ENCODE measurements around the gene XPC. TPM values are rescaled to one million over a fixed set of nuclear protein-coding genes. Genes with fewer than 3 reads are reported as not detected.

Gene XPC
- polyA plus RNA-seq, 1 of the 3 experiments (the other 2 are of a cell fraction): 50.0 TPM

- H3K27me3 ChIP-seq (ENCODE audit: insufficient read depth): no peaks in the 10 kb centered on the region
- H3K9ac ChIP-seq: no peak overlapping the region
- H3K9me3 ChIP-seq: no peaks in the 10 kb centered on the region
- H2AFZ ChIP-seq (ENCODE audit: low read depth): no peak overlapping the region
- H3K4me2 ChIP-seq: no peak overlapping the region
- H3K79me2 ChIP-seq (ENCODE audit: insufficient read depth): peaks cover 54% of the 10 kb centered on the region
- WGBS (ENCODE audit: low lambda C conversion rate): 84% methylated on average over 9 of the region's 9 CpGs
- no peaks in the 10 kb centered on the region for H4K20me1 ChIP-seq (ENCODE audit: insufficient read depth)
- no peaks in the 10 kb centered on the region for H3K9me2 ChIP-seq
- H3F3A ChIP-seq (replicated peaks; ENCODE audit: insufficient read depth): peaks cover 32% of the 10 kb centered on the region
- TF ChIP-seq TAF1 (IDR thresholded peaks at IDR 0.05; ENCODE audit: borderline replicate concordance, low read depth, low read length) (no peak), SMC3 (IDR thresholded peaks at IDR 0.05; ENCODE audit: low read depth, low read length) (no peak), JUND (IDR thresholded peaks at IDR 0.05) (no peak), MAX (IDR thresholded peaks at IDR 0.05; ENCODE audit: low read depth) (no peak), CHD2 (IDR thresholded peaks at IDR 0.05; ENCODE audit: low read length, partially characterized antibody) (no peak), EZH2phosphoT487 (IDR thresholded peaks at IDR 0.05; ENCODE audit: borderline replicate concordance, low read depth) (no peak), FOSL2 (IDR thresholded peaks at IDR 0.05; ENCODE audit: borderline replicate concordance, low read depth) (no peak), GATA2 (CRISPR knock-in tag; IDR thresholded peaks at IDR 0.05) (no peak), POLR2AphosphoS5 (IDR thresholded peaks at IDR 0.05; ENCODE audit: low read depth, low read length) (no peak), RFX5 (IDR thresholded peaks at IDR 0.05; ENCODE audit: low read length) (no peak), RCOR1 (IDR thresholded peaks at IDR 0.05; ENCODE audit: low read length) (no peak), NFIC (IDR thresholded peaks at IDR 0.05; ENCODE audit: borderline replicate concordance) (no peak), ELF1 (IDR thresholded peaks at IDR 0.05) (no peak), GABPA (IDR thresholded peaks at IDR 0.05; ENCODE audit: low read depth) (no peak), RAD21 (IDR thresholded peaks at IDR 0.05; ENCODE audit: low read length) (no peak), USF2 (IDR thresholded peaks at IDR 0.05; ENCODE audit: borderline replicate concordance, low read depth, low read length) (no peak), TEAD4 (IDR thresholded peaks at IDR 0.05; ENCODE audit: borderline replicate concordance, insufficient read depth) (no peak), YY1 (IDR thresholded peaks at IDR 0.05; ENCODE audit: low read depth) (no peak), SIN3A (IDR thresholded peaks at IDR 0.05; ENCODE audit: borderline replicate concordance, low read depth, low read length) (no peak), CTCF (IDR thresholded peaks at IDR 0.05) (no peak)
- CTCF ChIA-PET: interaction anchor here (0.6 to 1.6 kb wide), 5 partner anchors 9 to 36 kb away, joined by 3 to 5 read pairs (median 3); partner anchors contain the start of genes LSM3 and XPC
- DNase-seq: no peak
- no peak overlapping the region for H3K4me3 ChIP-seq (ENCODE audit: low read depth in 2 of 2, low read length in 1 of 2)
- no peak overlapping the region for H3K27ac ChIP-seq (ENCODE audit: low read depth in 2 of 2, low read length in 1 of 2)
- peaks cover 81 to 92% of the 10 kb centered on the region in 2 experiments for H3K36me3 ChIP-seq (replicated peaks in 1 of 2; ENCODE audit: control insufficient read depth in 1 of 2, insufficient read depth in 2 of 2, low read length in 1 of 2)
- peaks cover 16 to 27% of the 10 kb centered on the region in 2 experiments for H3K4me1 ChIP-seq (ENCODE audit: control insufficient read depth in 1 of 2, insufficient read depth in 2 of 2, low read depth in 1 of 2, low read length in 1 of 2)
- POLR2A ChIA-PET: interaction anchor here (1.1 kb wide), 2 partner anchors 9 to 12 kb away, joined by 3 read pairs; partner anchors contain the start of genes LSM3 and XPC
These were observed 11.4 kb downstream of the XPC start for GRCh38 chr3:14166877-14167603.

All from SK-N-SH (cell line).